Fibroblast of lung (primary cell): ENCODE data around the gene HMX1. TPM values are rescaled to one million over a fixed set of nuclear protein-coding genes. Genes with fewer than 3 reads are reported as not detected.

Experiments used
- DNase-seq, 2 donors: peaks; one replicate each; pipeline versions ENCODE4 v3.0.0 to v3.0.0-alpha.2; 2010; ENCODE audit warnings: low read depth in 2 of 2
- H2AFZ ChIP-seq: 2 replicates; pipeline ENCODE4 v1.5.1; 2012; ENCODE audit warnings: low read length, control low read depth, inconsistent platforms
- H3K27ac ChIP-seq: 2 replicates; pipeline ENCODE4 v1.5.1; 2011; ENCODE audit warnings: low read length, control low read depth; ENCODE audit not compliant: insufficient read depth
- H3K27me3 ChIP-seq: 2 replicates; pipeline ENCODE4 v1.5.1; 2011; ENCODE audit warnings: mild to moderate bottlenecking, low read length; ENCODE audit not compliant: control insufficient read depth, insufficient read depth
- H3K36me3 ChIP-seq: 2 replicates; pipeline ENCODE4 v1.5.1; 2011; ENCODE audit warnings: low read length; ENCODE audit not compliant: control insufficient read depth, insufficient read depth
- H3K4me1 ChIP-seq: 2 replicates; pipeline ENCODE4 v1.5.1; 2011; ENCODE audit warnings: low read length; ENCODE audit not compliant: control insufficient read depth, insufficient read depth; ENCODE audit errors: extremely low read depth
- H3K4me2 ChIP-seq: 2 replicates; pipeline ENCODE4 v1.5.1; 2011; ENCODE audit warnings: low read length, control low read depth; ENCODE audit not compliant: insufficient read depth; ENCODE audit errors: extremely low read depth
- H3K4me3 ChIP-seq, 4 experiments: fragments of 200-600 bp in 1 of 4; sonication (generic) in 1 of 4; replicated peaks in 1 of 4; 2 replicates each; pipeline ENCODE4 v1.5.1; 2011 to 2016; ENCODE audit warnings: low read length in 4 of 4, low read depth in 3 of 4, mild to moderate bottlenecking in 3 of 4, control low read depth in 2 of 4, inconsistent platforms in 1 of 4, mixed read lengths in 1 of 4; ENCODE audit not compliant: insufficient read depth in 1 of 4; ENCODE audit errors: control extremely low read depth in 1 of 4
- H3K79me2 ChIP-seq: 2 replicates; pipeline ENCODE4 v1.5.1; 2012; ENCODE audit warnings: mild to moderate bottlenecking, low read length, inconsistent platforms; ENCODE audit not compliant: control insufficient read depth, insufficient read depth
- H3K9ac ChIP-seq: 2 replicates; pipeline ENCODE4 v1.5.1; 2011; ENCODE audit warnings: mild to moderate bottlenecking, low read length, control low read depth; ENCODE audit not compliant: insufficient read depth
- H3K9me3 ChIP-seq: 2 replicates; pipeline ENCODE4 v1.5.1; 2012; ENCODE audit warnings: low read depth, low read length; ENCODE audit not compliant: control insufficient read depth, insufficient read depth
- H4K20me1 ChIP-seq: 2 replicates; pipeline ENCODE4 v1.5.1; 2011; ENCODE audit warnings: low read length; ENCODE audit not compliant: control insufficient read depth, insufficient read depth; ENCODE audit errors: extremely low read depth
- CTCF ChIP-seq, 2 donors: IDR thresholded peaks in 1 of 2; conservative IDR thresholded peaks in 1 of 2; 1 replicate in 1 of 2; 2 replicates in 1 of 2; pipeline ENCODE4 v1.5.1; 2011 to 2012; ENCODE audit warnings: low read length in 2 of 2, control low read depth in 1 of 2, inconsistent platforms in 1 of 2, low read depth in 1 of 2, mild to moderate bottlenecking in 1 of 2
- EZH2 ChIP-seq: IDR thresholded peaks from 2 replicates; pipeline ENCODE4 v1.5.1; 2012; ENCODE audit warnings: low read length, control low read depth, mild to moderate bottlenecking; ENCODE audit errors: missing control alignments
- polyA plus RNA-seq, 2 donors: library from polyadenylated mRNA; depleted of rRNA in 1 of 2; stranded (reverse) in 1 of 2; unstranded in 1 of 2; fragments of >200 nt; gene quantifications; 2 replicates each; pipeline ENCODE4 v1.2.1, GENCODE V29; 2011 to 2012; ENCODE audit warnings: missing spikeins in 1 of 2
- total RNA-seq: library from RNA; depleted of rRNA; stranded (reverse); fragments of >200 nt; gene quantifications from 2 replicates; pipeline ENCODE4 v1.2.1, GENCODE V29; 2014

The HMX1 gene
- total and polyA plus RNA-seq, 2 donors (not counting 1 experiment from before 2014, with no cell fraction given), result not detected

DNA sequence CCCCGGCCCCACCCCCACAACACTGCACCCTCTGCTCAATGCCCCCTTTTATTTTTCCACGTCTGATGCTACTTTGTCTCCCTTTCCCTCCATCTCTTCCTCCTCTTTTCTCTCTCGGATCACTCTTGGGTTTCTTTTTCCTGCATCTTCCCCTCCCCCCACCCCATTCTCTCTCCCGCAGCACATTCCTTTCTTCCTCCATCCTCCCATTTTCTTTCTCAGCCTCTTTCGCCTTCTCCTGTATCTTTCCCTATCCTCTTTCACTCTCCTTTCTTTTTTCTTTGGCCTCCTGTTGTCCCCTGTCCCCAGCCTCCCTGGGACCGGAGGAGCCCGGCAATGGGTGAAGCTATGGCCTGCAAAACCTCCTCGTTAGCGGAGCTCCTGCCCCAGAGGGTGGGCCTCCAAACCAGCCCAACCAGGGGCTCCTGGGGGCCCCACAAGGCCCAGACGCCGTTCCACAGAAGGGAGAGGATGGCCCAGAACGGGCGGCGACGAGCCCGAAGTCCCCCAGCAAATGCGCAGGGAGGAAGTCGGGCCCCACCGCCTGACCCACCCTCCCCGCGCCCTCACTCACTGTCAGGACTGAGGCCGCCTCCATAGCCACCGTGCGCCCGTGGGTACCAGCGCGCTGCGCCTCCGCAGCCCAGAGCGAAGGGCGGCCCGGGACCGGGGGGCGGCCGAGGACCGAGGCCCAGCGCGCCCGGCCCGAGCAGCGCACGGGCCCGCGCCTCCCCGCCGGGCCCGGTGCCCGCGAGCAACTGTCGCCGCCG, 807 bp downstream of the HMX1 start:
- Histone ChIP-seq H3K4me1 (no peaks in the 10 kb centered on the region), H3K36me3 (no peaks in the 10 kb centered on the region), H4K20me1 (no peaks in the 10 kb centered on the region), H3K9me3 (no peaks in the 10 kb centered on the region), H3K9ac (no peak overlapping the region), H3K27ac (no peak overlapping the region), H3K4me3 (no peak overlapping the region), H3K79me2 (no peaks in the 10 kb centered on the region), H3K27me3 (peaks cover 51% of the 10 kb centered on the region), H3K4me2 (no peak overlapping the region), H2AFZ (no peak overlapping the region)
- TF ChIP-seq EZH2 (no peak), CTCF (conservative IDR thresholded peaks at IDR 0.05 in 1 of 2, IDR thresholded peaks at IDR 0.05 in 1 of 2; ENCODE audit: low read depth in 1 of 2, low read length in 2 of 2) (no peak)
- DNase-seq, result no peak

GRCh38 chr4:8869898-8870646, 1.6 kb downstream of the HMX1 start:
- peaks cover 46% of the 10 kb centered on the region for H3K27me3 ChIP-seq
- TF ChIP-seq CTCF (conservative IDR thresholded peaks at IDR 0.05 in 1 of 2, IDR thresholded peaks at IDR 0.05 in 1 of 2; ENCODE audit: low read depth in 1 of 2, low read length in 2 of 2) (no peak), EZH2 (no peak)

More at GRCh38 chr4:8869898-8870646, 1.6 kb downstream of the HMX1 start:
- DNase-seq, result no peak
- H3K27ac ChIP-seq, result no peak overlapping the region
- no peaks in the 10 kb centered on the region for H3K9me3 ChIP-seq
- no peak overlapping the region for H3K9ac ChIP-seq
- no peaks in the 10 kb centered on the region for H3K36me3 ChIP-seq
- H3K4me1 ChIP-seq, result no peaks in the 10 kb centered on the region
- H4K20me1 ChIP-seq, result no peaks in the 10 kb centered on the region
- H3K4me3 ChIP-seq, result no peak overlapping the region
- no peak overlapping the region for H3K4me2 ChIP-seq
- no peaks in the 10 kb centered on the region for H3K79me2 ChIP-seq
- no peak overlapping the region for H2AFZ ChIP-seq
